ENCODE measurements around the gene HYDIN.

DNA sequence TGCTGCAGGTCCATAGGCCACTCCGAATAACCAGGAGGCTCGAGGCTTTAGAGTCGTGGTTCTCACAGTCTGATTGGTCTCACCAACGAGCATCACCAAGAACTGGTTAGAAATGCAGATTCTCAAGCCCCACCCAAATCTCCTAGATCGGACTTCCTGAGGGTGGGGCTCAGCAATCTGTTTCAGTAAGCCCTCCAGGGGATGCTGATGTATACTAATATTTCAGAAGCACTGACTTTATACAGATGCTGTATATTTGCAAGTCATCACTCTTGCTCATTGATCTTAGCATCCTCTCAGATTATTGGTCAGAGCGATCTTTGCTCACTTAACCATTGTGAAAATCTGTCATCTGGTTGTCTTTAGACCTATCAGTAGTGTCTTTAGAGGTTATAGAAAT is 425.1 kb downstream of the HYDIN start:
- TF ChIP-seq TCF7L2 (IDR thresholded peaks at IDR 0.05; ENCODE audit: borderline replicate concordance, extremely low read depth, insufficient read depth, insufficient read length) (no peak), EZH2 (IDR thresholded peaks at IDR 0.05) (no peak), EGR1 (IDR thresholded peaks at IDR 0.05; ENCODE audit: low read depth) (no peak), POLR2A (IDR thresholded peaks at IDR 0.05; ENCODE audit: borderline replicate concordance, extremely low read depth, insufficient read depth, insufficient read length) (no peak)
